GM18519 (cell line): ENCODE data around the gene PIKFYVE.

Source experiments
- ATAC-seq: cut with Tn5 transposase; IDR thresholded peaks from one replicate; pipeline ENCODE4 v1.9.1; 2021; ENCODE audit warnings: mild to moderate bottlenecking, moderate library complexity; ENCODE audit not compliant: unreplicated experiment, low FRiP score

Gene PIKFYVE

GRCh38 chr2:208406474-208407451 is 140.7 kb downstream of the PIKFYVE start, which contains the start of gene PTH2R:
PTH2R (plus strand) TSS chr2:208406792; CDS start chr2:208407044, 252 bp downstream.
- no peak for ATAC-seq

GRCh38 chr2:208407667-208408066 is 141.6 kb downstream of the PIKFYVE start:
- no peak for ATAC-seq
